Activated naive CD8-positive, alpha-beta T cell treated with anti-CD3 and anti-CD28 coated beads, Interleukin-2, amount 10 ng/mL, durations not matched to agents 7 days and 5 days (primary cell): ENCODE data around the gene KIF26B. TPM values are rescaled to one million over a fixed set of nuclear protein-coding genes. Genes with fewer than 3 reads are reported as not detected.
"Not testable (repeated sequence)": the region's sequence is repeated elsewhere in the genome, so short reads cannot be mapped to it uniquely, and the experiment has no call there.

Experiments
- ATAC-seq: fragments of 150-1000 bp; cut with Tn5 transposase; one replicate; pipeline ENCODE4 v1.10.0; 2021; ENCODE audit warnings: low read depth, moderate library complexity
- POLR2A ChIA-PET: fragments of 350-600 bp; sonication (Branson Sonifier 250); formaldehyde crosslinking; loops from one replicate; lab custom pipeline; 2021; ENCODE audit warnings: antibody characterized with exemption; lab: Charles Lee
- DNase-seq: peaks from one replicate; pipeline ENCODE4 v3.0.0; 2021
- H3K27ac Mint-ChIP-seq: one replicate; pipeline ENCODE4 v1.8.0; 2022; ENCODE audit warnings: mild to moderate bottlenecking, mixed read lengths
- H3K27me3 Mint-ChIP-seq: one replicate; pipeline ENCODE4 v1.8.0; 2022; ENCODE audit warnings: mild to moderate bottlenecking, moderate library complexity, mixed read lengths
- H3K36me3 Mint-ChIP-seq: one replicate; pipeline ENCODE4 v1.8.0; 2021; ENCODE audit warnings: mild to moderate bottlenecking, mixed read lengths
- H3K4me1 Mint-ChIP-seq: one replicate; pipeline ENCODE4 v1.8.0; 2021; ENCODE audit warnings: mixed read lengths
- H3K4me3 Mint-ChIP-seq: one replicate; pipeline ENCODE4 v1.8.0; 2022; ENCODE audit warnings: mild to moderate bottlenecking, moderate library complexity, mixed read lengths
- H3K9me3 Mint-ChIP-seq: one replicate; pipeline ENCODE4 v1.8.0; 2021; ENCODE audit warnings: mixed read lengths
- total RNA-seq, 2 experiments: library from RNA; stranded (reverse); gene quantifications; one replicate each; pipeline ENCODE4 v1.2.3, GENCODE V29; 2021

Gene KIF26B
- total RNA-seq, 2 experiments from 2014 or later: 0.14 TPM; not detected in 1

GRCh38 chr1:245657371-245657770 is 502.6 kb downstream of the KIF26B start:
- ATAC-seq (no peak), DNase-seq (no peak)
- POLR2A ChIA-PET: no interaction called here
- Mint-ChIP-seq H3K36me3 (no peaks in the 10 kb centered on the region), H3K4me1 (no peaks in the 10 kb centered on the region), H3K27ac (no peak overlapping the region), H3K4me3 (no peak overlapping the region), H3K27me3 (no peaks in the 10 kb centered on the region), H3K9me3 (no peaks in the 10 kb centered on the region)

- Mint-ChIP-seq H3K4me1 (no peaks in the 10 kb centered on the region), H3K36me3 (no peaks in the 10 kb centered on the region), H3K9me3 (no peaks in the 10 kb centered on the region), H3K27me3 (no peaks in the 10 kb centered on the region), H3K27ac (no peak overlapping the region), H3K4me3 (no peak overlapping the region)
- DNase-seq: no peak
- POLR2A ChIA-PET: no interaction called here
- no peak for ATAC-seq
Measured at GRCh38 chr1:245663373-245663772, 508.6 kb downstream of the KIF26B start.

- Mint-ChIP-seq H3K36me3 (no peaks in the 10 kb centered on the region), H3K4me3 (no peak overlapping the region), H3K4me1 (no peaks in the 10 kb centered on the region), H3K27me3 (no peaks in the 10 kb centered on the region), H3K27ac (no peak overlapping the region), H3K9me3 (no peaks in the 10 kb centered on the region)
- DNase-seq (no peak), ATAC-seq (no peak)
- POLR2A ChIA-PET: no interaction called here
Measured at GRCh38 chr1:245663841-245664240, 509.1 kb downstream of the KIF26B start.

GRCh38 chr1:245666412-245666811 is 511.6 kb downstream of the KIF26B start:
- POLR2A ChIA-PET: interaction anchor here (0.6 kb wide), 1 partner anchor 237 kb away, joined by 3 read pairs; no protein-coding TSS in a partner anchor
- no peaks in the 10 kb centered on the region for H3K4me1 Mint-ChIP-seq
- H3K27ac Mint-ChIP-seq: no peak overlapping the region
- no peak for DNase-seq
- no peaks in the 10 kb centered on the region for H3K36me3 Mint-ChIP-seq
- H3K27me3 Mint-ChIP-seq: no peaks in the 10 kb centered on the region
- H3K4me3 Mint-ChIP-seq: no peak overlapping the region
- H3K9me3 Mint-ChIP-seq: no peaks in the 10 kb centered on the region
- ATAC-seq: no peak

GRCh38 chr1:245671349-245671748 is 516.6 kb downstream of the KIF26B start:
- H3K27ac Mint-ChIP-seq: no peak overlapping the region
- DNase-seq: no peak
- no peak for ATAC-seq
- H3K36me3 Mint-ChIP-seq: no peaks in the 10 kb centered on the region
- POLR2A ChIA-PET: no interaction called here
- no peaks in the 10 kb centered on the region for H3K4me1 Mint-ChIP-seq
- peaks cover 2% of the 10 kb centered on the region for H3K27me3 Mint-ChIP-seq
- no peak overlapping the region for H3K4me3 Mint-ChIP-seq
- H3K9me3 Mint-ChIP-seq: no peaks in the 10 kb centered on the region

GRCh38 chr1:245671966-245672767 is 517.4 kb downstream of the KIF26B start:
- Mint-ChIP-seq H3K27ac (no peak overlapping the region), H3K9me3 (no peaks in the 10 kb centered on the region), H3K36me3 (no peaks in the 10 kb centered on the region), H3K27me3 (peaks cover 2% of the 10 kb centered on the region), H3K4me3 (no peak overlapping the region), H3K4me1 (no peaks in the 10 kb centered on the region)
- ATAC-seq (no peak), DNase-seq (no peak)
- POLR2A ChIA-PET: no interaction called here

- H3K27ac Mint-ChIP-seq, H3K4me1 Mint-ChIP-seq, DNase-seq, H3K27me3 Mint-ChIP-seq, POLR2A ChIA-PET, H3K9me3 Mint-ChIP-seq, ATAC-seq, H3K36me3 Mint-ChIP-seq, H3K4me3 Mint-ChIP-seq: not testable (repeated sequence)
Measured at GRCh38 chr1:245672836-245673656, 518.3 kb downstream of the KIF26B start.

GRCh38 chr1:245673881-245674414 is 519.2 kb downstream of the KIF26B start:
- H3K9me3 Mint-ChIP-seq: no peaks in the 10 kb centered on the region
- DNase-seq (no peak), ATAC-seq (no peak)
- H3K36me3 Mint-ChIP-seq: no peaks in the 10 kb centered on the region
- H3K27me3 Mint-ChIP-seq: peaks cover 2% of the 10 kb centered on the region
- H3K4me1 Mint-ChIP-seq: no peaks in the 10 kb centered on the region
- H3K27ac Mint-ChIP-seq: no peak overlapping the region
- H3K4me3 Mint-ChIP-seq: no peak overlapping the region
- POLR2A ChIA-PET: no interaction called here

- Mint-ChIP-seq H3K27ac (no peak overlapping the region), H3K4me1 (no peaks in the 10 kb centered on the region), H3K36me3 (no peaks in the 10 kb centered on the region), H3K9me3 (no peaks in the 10 kb centered on the region), H3K27me3 (peaks cover 2% of the 10 kb centered on the region), H3K4me3 (no peak overlapping the region)
- no peak for ATAC-seq
- DNase-seq: no peak
- POLR2A ChIA-PET: no interaction called here
Measured at GRCh38 chr1:245677461-245678240, 522.9 kb downstream of the KIF26B start.

GRCh38 chr1:245678860-245679411 is 524.2 kb downstream of the KIF26B start:
- H3K27me3 Mint-ChIP-seq: peaks cover 2% of the 10 kb centered on the region
- no peaks in the 10 kb centered on the region for H3K4me1 Mint-ChIP-seq
- no peak for DNase-seq
- no peak for ATAC-seq
- no peak overlapping the region for H3K4me3 Mint-ChIP-seq
- no peaks in the 10 kb centered on the region for H3K9me3 Mint-ChIP-seq
- no peaks in the 10 kb centered on the region for H3K36me3 Mint-ChIP-seq
- POLR2A ChIA-PET: no interaction called here
- H3K27ac Mint-ChIP-seq: no peak overlapping the region

GRCh38 chr1:245679821-245680780 is 525.3 kb downstream of the KIF26B start:
- POLR2A ChIA-PET: no interaction called here
- H3K4me1 Mint-ChIP-seq: no peaks in the 10 kb centered on the region
- ATAC-seq (no peak), DNase-seq (no peak)
- H3K36me3 Mint-ChIP-seq: no peaks in the 10 kb centered on the region
- peaks cover under 1% of the 10 kb centered on the region for H3K27me3 Mint-ChIP-seq
- H3K4me3 Mint-ChIP-seq: no peak overlapping the region
- no peaks in the 10 kb centered on the region for H3K9me3 Mint-ChIP-seq
- no peak overlapping the region for H3K27ac Mint-ChIP-seq
